GM12878 (cell line): ENCODE results near the gene DTX3.

ENCODE experiments used
- ATF2 ChIP-seq: IDR thresholded peaks from 2 replicates; pipeline ENCODE4 v1.6.1; 2012; ENCODE audit warnings: low read length, inconsistent platforms
- CTCF ChIP-seq, 3 experiments: IDR thresholded peaks in 2 of 3; conservative IDR thresholded peaks in 1 of 3; 2 replicates each; pipeline ENCODE4 v1.5.1; 2011; ENCODE audit warnings: low read depth in 3 of 3, low read length in 3 of 3, mild to moderate bottlenecking in 3 of 3, control low read depth in 2 of 3, moderate library complexity in 2 of 3, inconsistent platforms in 1 of 3, mixed read lengths in 1 of 3; ENCODE audit not compliant: control insufficient read depth in 2 of 3, insufficient read depth in 1 of 3; ENCODE audit errors: extremely low read depth in 1 of 3
- FOS ChIP-seq: IDR thresholded peaks from 3 replicates; pipeline ENCODE4 v1.6.1; 2011; ENCODE audit warnings: borderline replicate concordance; ENCODE audit not compliant: insufficient read length; ENCODE audit errors: extremely low read depth
- HDAC2 ChIP-seq: fragments of 200-600 bp; sonication (generic); IDR thresholded peaks from 2 replicates; pipeline ENCODE4 v1.6.1; 2017
- HDAC6 ChIP-seq: fragments of 200-600 bp; sonication (generic); IDR thresholded peaks from one replicate; pipeline ENCODE4 v1.8.0; 2017; ENCODE audit warnings: antibody characterized with exemption; ENCODE audit not compliant: unreplicated experiment
- PAX8 ChIP-seq: fragments of 450-650 bp; IDR thresholded peaks from 2 replicates; pipeline ENCODE4 v1.6.1; 2017; ENCODE audit warnings: mild to moderate bottlenecking, moderate library complexity
- POLR2AphosphoS5 ChIP-seq: IDR thresholded peaks from 2 replicates; pipeline ENCODE4 v1.6.1; 2011; ENCODE audit warnings: mild to moderate bottlenecking, low read length, inconsistent platforms
- RB1 ChIP-seq: fragments of 450-650 bp; formaldehyde crosslinking; IDR thresholded peaks from 2 replicates; pipeline ENCODE4 v1.6.1; 2017; ENCODE audit warnings: mild to moderate bottlenecking, borderline replicate concordance

- TF ChIP-seq POLR2AphosphoS5 (no peak), FOS (no peak), ATF2 (no peak), HDAC6 (no peak), HDAC2 (no peak), CTCF (IDR thresholded peaks at IDR 0.05 in 2 of 3, conservative IDR thresholded peaks at IDR 0.05 in 1 of 3; ENCODE audit: control insufficient read depth in 2 of 3, extremely low read depth in 1 of 3, insufficient read depth in 1 of 3, low read depth in 3 of 3, low read length in 3 of 3) (no peak), RB1 (no peak), PAX8 (no peak)
Observed at GRCh38 chr12:57631566-57632072, 27.0 kb downstream of the DTX3 start.
